Keratinocyte (primary cell): Measurements from ENCODE around the gene CDH7. TPM values are rescaled to one million over a fixed set of nuclear protein-coding genes. Genes with fewer than 3 reads are reported as not detected.

Source experiments
- DNase-seq: peaks from one replicate; pipeline ENCODE4 v3.0.0-alpha.2; 2011; ENCODE audit warnings: low read depth, missing footprints, low spot score
- FAIRE-seq: peaks from 2 replicates; lab custom pipeline; 2011; peaks lifted over from hg19 to GRCh38; lab: Jason Lieb, UNC
- H2AFZ ChIP-seq: 2 replicates; pipeline ENCODE4 v1.6.0; 2012; ENCODE audit warnings: low read length, control low read depth, inconsistent platforms; ENCODE audit not compliant: control insufficient read depth
- H3K27ac ChIP-seq: 2 replicates; pipeline ENCODE4 v1.5.1; 2011; ENCODE audit warnings: low read length; ENCODE audit not compliant: control insufficient read depth, insufficient read depth
- H3K27me3 ChIP-seq: 3 replicates; pipeline ENCODE4 v1.6.0; 2011; ENCODE audit warnings: low read length; ENCODE audit not compliant: control insufficient read depth, insufficient read depth; ENCODE audit errors: extremely low read depth
- H3K36me3 ChIP-seq, 2 experiments: 2 replicates in 1 of 2; 3 replicates in 1 of 2; pipeline ENCODE4 v1.5.1; 2011; ENCODE audit warnings: low read length in 2 of 2, mild to moderate bottlenecking in 1 of 2; ENCODE audit not compliant: control insufficient read depth in 2 of 2, insufficient read depth in 2 of 2; ENCODE audit errors: extremely low read depth in 1 of 2
- H3K4me1 ChIP-seq: 3 replicates; pipeline ENCODE4 v1.5.1; 2011; ENCODE audit warnings: low read length; ENCODE audit not compliant: control insufficient read depth, insufficient read depth; ENCODE audit errors: extremely low read depth
- H3K4me2 ChIP-seq: 3 replicates; pipeline ENCODE4 v1.6.0; 2011; ENCODE audit warnings: low read depth, low read length; ENCODE audit not compliant: control insufficient read depth, insufficient read depth; ENCODE audit errors: extremely low read depth
- H3K4me3 ChIP-seq, 3 experiments: fragments of 200-600 bp in 1 of 3; sonication (generic) in 1 of 3; 2 replicates in 2 of 3; 3 replicates in 1 of 3; pipeline ENCODE4 v1.5.1; 2011 to 2016; ENCODE audit warnings: low read length in 3 of 3, mild to moderate bottlenecking in 3 of 3, control low read depth in 2 of 3, inconsistent platforms in 1 of 3, low read depth in 1 of 3, mixed read lengths in 1 of 3, mixed run types in 1 of 3, moderate library complexity in 1 of 3; ENCODE audit not compliant: control insufficient read depth in 2 of 3, insufficient read depth in 2 of 3; ENCODE audit errors: extremely low read depth in 1 of 3
- H3K79me2 ChIP-seq: 2 replicates; pipeline ENCODE4 v1.6.0; 2012; ENCODE audit warnings: low read length; ENCODE audit not compliant: control insufficient read depth, insufficient read depth
- H3K9ac ChIP-seq: 3 replicates; pipeline ENCODE4 v1.6.0; 2011; ENCODE audit warnings: low read length; ENCODE audit not compliant: control insufficient read depth, insufficient read depth; ENCODE audit errors: extremely low read depth
- H3K9me1 ChIP-seq: 3 replicates; pipeline ENCODE4 v1.6.0; 2011; ENCODE audit warnings: low read length; ENCODE audit not compliant: control insufficient read depth, insufficient read depth; ENCODE audit errors: extremely low read depth
- H3K9me3 ChIP-seq: 2 replicates; pipeline ENCODE4 v1.5.1; 2012; ENCODE audit warnings: low read depth, low read length; ENCODE audit not compliant: control insufficient read depth
- H4K20me1 ChIP-seq: 3 replicates; pipeline ENCODE4 v1.6.0; 2011; ENCODE audit warnings: low read length; ENCODE audit not compliant: control insufficient read depth, insufficient read depth; ENCODE audit errors: extremely low read depth
- CTCF ChIP-seq, 3 experiments: IDR thresholded peaks in 1 of 3; conservative IDR thresholded peaks in 1 of 3; optimal IDR thresholded peaks in 1 of 3; 2 replicates in 2 of 3; 3 replicates in 1 of 3; pipeline versions ENCODE3 to v1.5.1; 2011; ENCODE audit warnings: low read length in 3 of 3, mild to moderate bottlenecking in 3 of 3, moderate library complexity in 2 of 3, control low read depth in 1 of 3, inconsistent platforms in 1 of 3; ENCODE audit not compliant: insufficient read depth in 2 of 3; ENCODE audit errors: extremely low read depth in 1 of 3
- EZH2 ChIP-seq: IDR thresholded peaks from one replicate; pipeline ENCODE4 v1.6.1; 2012; ENCODE audit warnings: inconsistent platforms, mild to moderate bottlenecking, low read length, moderate library complexity
- dilution Hi-C: fragments of 300-500 bp; cut with MboI; formaldehyde crosslinking; loops from one replicate; pipeline ENCODE4 v1.7.0; 2020; ENCODE audit warnings: low sequenced_read_pairs; ENCODE audit not compliant: extremely low pct_ligation_motif_present
- polyA plus RNA-seq, 5 experiments: library from polyadenylated mRNA; depleted of rRNA in 3 of 5; stranded (reverse) in 3 of 5; stranded (forward) in 1 of 5; unstranded in 1 of 5; fragments of >200 nt; gene quantifications; 1 replicate in 1 of 5; 2 replicates in 3 of 5; 3 replicates in 1 of 5; pipeline versions ENCODE4 v1.2.1 to v1.2.3, GENCODE V29; 2011 to 2012; ENCODE audit warnings: missing spikeins in 2 of 5, low read depth in 1 of 5, low replicate concordance in 1 of 5

Gene CDH7
- polyA plus RNA-seq, 1 donor (not counting 4 experiments of a cell fraction or from before 2014, with no cell fraction given), result not detected

GRCh38 chr18:65937180-65937579, 186.4 kb downstream of the CDH7 start:
- Histone ChIP-seq H3K4me2 (no peak overlapping the region), H4K20me1 (no peaks in the 10 kb centered on the region), H3K27ac (no peak overlapping the region), H3K9me1 (no peaks in the 10 kb centered on the region), H3K79me2 (no peaks in the 10 kb centered on the region), H3K9ac (no peak overlapping the region), H3K4me3 (no peak overlapping the region), H3K36me3 (no peaks in the 10 kb centered on the region), H3K4me1 (no peaks in the 10 kb centered on the region), H3K9me3 (no peaks in the 10 kb centered on the region), H3K27me3 (no peaks in the 10 kb centered on the region), H2AFZ (no peak overlapping the region)
- FAIRE-seq (no peak), DNase-seq (no peak)
- TF ChIP-seq CTCF (optimal IDR thresholded peaks at IDR 0.05 in 1 of 3, IDR thresholded peaks at IDR 0.05 in 1 of 3, conservative IDR thresholded peaks at IDR 0.05 in 1 of 3; ENCODE audit: extremely low read depth in 1 of 3, insufficient read depth in 2 of 3, low read length in 3 of 3), result no peak
- dilution Hi-C loops, result no loop called here

GRCh38 chr18:65938592-65939372, 188.0 kb downstream of the CDH7 start:
- no peak overlapping the region for H2AFZ ChIP-seq
- FAIRE-seq, result no peak
- dilution Hi-C loops, result no loop called here
- no peaks in the 10 kb centered on the region for H3K36me3 ChIP-seq
- H3K79me2 ChIP-seq, result no peaks in the 10 kb centered on the region
- no peaks in the 10 kb centered on the region for H3K4me1 ChIP-seq
- H3K4me2 ChIP-seq, result no peak overlapping the region
- no peaks in the 10 kb centered on the region for H3K9me1 ChIP-seq
- H3K9me3 ChIP-seq, result no peaks in the 10 kb centered on the region
- H3K27me3 ChIP-seq, result no peaks in the 10 kb centered on the region
- DNase-seq, result no peak
- TF ChIP-seq EZH2, result no peak
- peak in 1 of 3 experiments; percentile 14 for TF ChIP-seq CTCF (optimal IDR thresholded peaks at IDR 0.05 in 1 of 3, IDR thresholded peaks at IDR 0.05 in 1 of 3, conservative IDR thresholded peaks at IDR 0.05 in 1 of 3; ENCODE audit: extremely low read depth in 1 of 3, insufficient read depth in 2 of 3, low read length in 3 of 3)
- H3K27ac ChIP-seq, result no peak overlapping the region
- no peaks in the 10 kb centered on the region for H4K20me1 ChIP-seq
- no peak overlapping the region for H3K4me3 ChIP-seq
- H3K9ac ChIP-seq, result no peak overlapping the region
